HEK293T (cell line): ENCODE results near the gene HSBP1L1.

Experiments used
- BHLHE40 ChIP-seq: fragments of 450-650 bp; IDR thresholded peaks from 2 replicates; pipeline ENCODE4 v1.6.1; 2016; ENCODE audit warnings: mild to moderate bottlenecking, moderate library complexity, borderline replicate concordance
- FOXA1 ChIP-seq: fragments of 450-650 bp; IDR thresholded peaks from 2 replicates; pipeline ENCODE4 v1.6.1; 2016; ENCODE audit warnings: mild to moderate bottlenecking
- FOXK2 ChIP-seq: fragments of 450-650 bp; IDR thresholded peaks from 2 replicates; pipeline ENCODE4 v1.6.1; 2016; ENCODE audit warnings: mild to moderate bottlenecking
- LEF1 ChIP-seq: fragments of 450-650 bp; IDR thresholded peaks from 2 replicates; pipeline ENCODE4 v1.6.1; 2017; ENCODE audit warnings: mild to moderate bottlenecking, borderline replicate concordance
- TARDBP ChIP-seq: fragments of 450-650 bp; IDR thresholded peaks from 2 replicates; pipeline ENCODE4 v1.6.1; 2016
- ZNF384 ChIP-seq: fragments of 450-650 bp; IDR thresholded peaks from 2 replicates; pipeline ENCODE4 v1.6.1; 2016

- TF ChIP-seq ZNF384 (no peak), BHLHE40 (no peak), LEF1 (no peak), FOXK2 (no peak), TARDBP (no peak), FOXA1 (no peak)
Observed at GRCh38 chr18:79956276-79956675, 8.2 kb upstream of the HSBP1L1 start.
